HL-60 (cell line): Measurements from ENCODE around the gene RAD9A.

Experiments
- CTCF ChIP-seq: IDR thresholded peaks from one replicate; pipeline ENCODE4 v1.5.1; 2011; ENCODE audit warnings: low read length, control low read depth, inconsistent platforms; ENCODE audit not compliant: insufficient read depth
- GABPA ChIP-seq: IDR thresholded peaks from 2 replicates; pipeline ENCODE4 v1.6.1; 2012; ENCODE audit warnings: low read depth
- POLR2AphosphoS5 ChIP-seq: IDR thresholded peaks from 2 replicates; pipeline ENCODE4 v1.6.1; 2012; ENCODE audit warnings: low read depth
- REST ChIP-seq: IDR thresholded peaks from 2 replicates; pipeline ENCODE4 v1.6.1; 2012; ENCODE audit warnings: low read depth; ENCODE audit not compliant: insufficient replicate concordance
- SPI1 ChIP-seq: IDR thresholded peaks from 2 replicates; pipeline ENCODE4 v1.6.1; 2012; ENCODE audit warnings: low read depth, mild to moderate bottlenecking, borderline replicate concordance

- no peak for TF ChIP-seq REST
- no peak for TF ChIP-seq CTCF
- no peak for TF ChIP-seq POLR2AphosphoS5
- TF ChIP-seq GABPA = no peak
- TF ChIP-seq SPI1 = no peak
These were observed 25.9 kb upstream of the RAD9A start for GRCh38 chr11:67365736-67366444.
